ENCODE measurements around the gene GNAT3.
A peak's percentile ranks its signal among the peaks of the same experiment; 100 is the strongest.

GNAT3 gene

GRCh38 chr7:80417211-80417793 lies 94.6 kb downstream of the GNAT3 start:
- DNase-seq (ENCODE audit: low spot score), result no peak

- DNase-seq (ENCODE audit: low spot score), result no peak
These were observed 96.3 kb downstream of the GNAT3 start for GRCh38 chr7:80415522-80415921.

- DNase-seq (ENCODE audit: low spot score), result no peak
These were observed 96.8 kb downstream of the GNAT3 start for GRCh38 chr7:80415114-80415513.

GRCh38 chr7:80414331-80414730 lies 97.5 kb downstream of the GNAT3 start:
- DNase-seq (ENCODE audit: low spot score), result no peak

- DNase-seq (ENCODE audit: low spot score), result peak; percentile 35
These were observed 98.4 kb downstream of the GNAT3 start for GRCh38 chr7:80413383-80413945.

GRCh38 chr7:80412842-80413241 lies 99.0 kb downstream of the GNAT3 start:
- DNase-seq (ENCODE audit: low spot score), result no peak

GRCh38 chr7:80411621-80412020 lies 100.2 kb downstream of the GNAT3 start:
- DNase-seq (ENCODE audit: low spot score), result no peak

- DNase-seq (ENCODE audit: low spot score), result no peak
These were observed 101.8 kb downstream of the GNAT3 start for GRCh38 chr7:80410081-80410480.

All from SK-N-DZ (cell line).